NOMO-1 treated with dmso at 0.1 percent for 144 hours (cell line): ENCODE data around the gene PGLYRP2.

Experiments used
- DNase-seq: peaks from one replicate; lab custom pipeline; 2025; ENCODE audit not compliant: unreplicated experiment; lab: John Stamatoyannopoulos, UW

PGLYRP2 gene

GRCh38 chr19:15456871-15457700, 22.2 kb downstream of the PGLYRP2 start:
- DNase-seq: no peak

- no peak for DNase-seq
Observed at GRCh38 chr19:15456441-15456840, 22.9 kb downstream of the PGLYRP2 start.

GRCh38 chr19:15455996-15456395, 23.3 kb downstream of the PGLYRP2 start:
- no peak for DNase-seq

- DNase-seq: no peak
Observed at GRCh38 chr19:15453906-15454860, 25.1 kb downstream of the PGLYRP2 start.

- DNase-seq: no peak
Observed at GRCh38 chr19:15453091-15453578, 26.2 kb downstream of the PGLYRP2 start.

- DNase-seq: no peak
Observed at GRCh38 chr19:15452111-15453047, 26.9 kb downstream of the PGLYRP2 start.

GRCh38 chr19:15450528-15450890, 28.8 kb downstream of the PGLYRP2 start:
- no peak for DNase-seq

GRCh38 chr19:15449620-15450527, 29.4 kb downstream of the PGLYRP2 start, which contains the start of gene WIZ:
Gene WIZ (minus strand): TSS chr19:15449956. CDS start chr19:15448307, 1,649 bp downstream.
- peak; percentile 15 for DNase-seq

- DNase-seq: no peak
Observed at GRCh38 chr19:15448778-15449619, 30.3 kb downstream of the PGLYRP2 start.

GRCh38 chr19:15448044-15448777, 31.1 kb downstream of the PGLYRP2 start:
- no peak for DNase-seq

GRCh38 chr19:15447057-15447456, 32.2 kb downstream of the PGLYRP2 start:
- no peak for DNase-seq

- DNase-seq: no peak
Observed at GRCh38 chr19:15445807-15446376, 33.4 kb downstream of the PGLYRP2 start.

GRCh38 chr19:15445227-15445605, 34.1 kb downstream of the PGLYRP2 start:
- no peak for DNase-seq

GRCh38 chr19:15444505-15445226, 34.6 kb downstream of the PGLYRP2 start:
- no peak for DNase-seq

GRCh38 chr19:15443838-15444237, 35.5 kb downstream of the PGLYRP2 start:
- DNase-seq: no peak

- DNase-seq: no peak
Observed at GRCh38 chr19:15443325-15443724, 36.0 kb downstream of the PGLYRP2 start.
